GM19395 (cell line): ENCODE results near the gene CCDC12.

Experiments
- ATAC-seq: cut with Tn5 transposase; IDR thresholded peaks from one replicate; pipeline ENCODE4 v1.9.1; 2021; ENCODE audit warnings: mild to moderate bottlenecking, moderate library complexity; ENCODE audit not compliant: unreplicated experiment

CCDC12 gene

GRCh38 chr3:46960081-46960701, 16.4 kb downstream of the CCDC12 start:
- ATAC-seq, result no peak

- no peak for ATAC-seq
Observed at GRCh38 chr3:46959161-46959511, 17.4 kb downstream of the CCDC12 start.

GRCh38 chr3:46958467-46959160, 17.9 kb downstream of the CCDC12 start:
- no peak for ATAC-seq

DNA sequence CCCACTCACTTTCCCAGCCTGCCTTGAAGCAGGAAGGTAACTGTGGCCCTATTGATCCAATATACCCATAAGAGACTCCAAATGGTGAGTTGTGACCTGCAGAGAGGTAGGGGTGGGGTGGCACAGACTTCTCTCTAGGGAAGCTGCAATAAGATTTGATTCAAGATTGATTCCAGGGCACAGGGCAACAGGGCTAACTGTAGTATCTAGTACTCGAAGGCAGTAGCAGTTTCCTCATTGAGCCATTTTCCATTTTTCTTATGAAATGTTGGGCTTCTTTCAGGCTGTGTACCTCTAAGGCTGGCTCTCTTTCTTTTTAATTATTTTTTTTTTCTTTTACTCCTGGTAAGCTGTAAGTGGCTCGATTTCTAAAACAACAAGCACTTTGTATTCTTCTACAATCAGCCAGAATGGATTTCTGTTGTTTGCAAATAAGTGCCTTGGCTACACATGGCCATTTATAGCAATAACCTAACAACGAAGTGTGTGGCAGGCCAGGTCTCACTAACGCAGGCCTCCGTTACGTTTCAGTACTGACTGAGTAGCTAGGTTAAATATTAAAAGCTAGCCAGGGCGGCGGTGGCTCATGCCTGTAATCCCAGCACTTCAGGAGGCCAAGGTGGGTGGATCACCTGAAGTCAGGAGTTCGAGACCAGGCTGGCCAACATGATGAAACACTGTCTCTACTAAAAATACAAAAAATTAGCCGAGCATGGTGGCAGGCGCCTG, 19.3 kb downstream of the CCDC12 start:
- ATAC-seq, result no peak

- ATAC-seq, result no peak
Observed at GRCh38 chr3:46955801-46956259, 20.7 kb downstream of the CCDC12 start.

GRCh38 chr3:46955157-46955556, 21.4 kb downstream of the CCDC12 start:
- ATAC-seq, result no peak

DNA sequence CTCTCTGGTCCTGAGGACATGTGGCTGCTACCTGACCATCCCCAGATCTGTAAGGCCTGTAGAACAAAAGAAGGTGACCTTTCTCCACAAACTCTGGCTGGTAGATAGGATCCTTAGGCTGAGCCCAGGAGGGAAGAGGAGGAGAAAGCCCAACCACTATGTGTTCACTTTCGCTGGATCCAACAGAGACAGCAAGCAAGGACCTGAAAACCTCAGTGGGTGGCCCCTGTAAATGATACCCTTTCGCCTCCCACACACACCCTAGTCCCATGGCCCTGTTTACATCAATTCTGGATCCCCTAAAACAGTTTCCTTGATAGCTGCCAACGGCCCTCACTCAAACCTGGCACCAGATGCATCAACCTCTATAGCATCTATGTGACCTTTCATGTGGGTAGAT, 22.4 kb downstream of the CCDC12 start:
- ATAC-seq, result no peak

DNA sequence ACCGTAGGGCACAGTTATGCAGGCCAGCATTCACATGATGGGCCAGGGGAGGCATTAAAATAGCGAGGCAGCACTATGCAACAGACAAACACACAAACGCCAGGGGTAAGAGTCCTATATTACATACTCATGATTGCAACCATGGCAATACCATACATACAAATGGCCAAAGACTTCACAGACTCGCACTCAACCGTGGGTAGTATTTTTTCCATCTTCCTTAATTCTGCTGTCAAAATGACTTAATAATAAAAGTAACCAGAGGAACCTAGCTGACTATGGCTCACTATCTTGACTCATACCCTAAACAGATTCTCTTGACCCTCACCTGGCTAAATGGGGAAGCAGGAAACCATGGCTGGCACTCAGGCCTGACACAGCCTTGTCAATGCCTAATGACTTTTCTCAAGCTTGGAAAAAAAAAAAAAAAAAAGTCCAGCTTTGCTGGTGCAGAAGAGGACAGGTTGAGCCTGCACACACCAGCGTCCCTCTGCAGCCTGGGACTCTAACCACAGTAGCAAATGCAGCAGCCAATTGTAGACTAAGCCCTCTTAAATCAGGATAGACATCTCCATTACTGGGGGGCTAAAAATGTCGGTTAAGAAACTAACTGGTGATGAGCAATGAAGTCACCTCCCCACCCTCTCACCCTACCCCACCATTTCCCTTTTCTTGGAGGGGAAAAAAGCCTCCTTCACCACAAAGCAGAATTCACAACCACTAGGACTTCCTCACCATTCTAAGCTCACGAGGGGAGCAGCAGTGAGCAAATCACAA, 23.1 kb downstream of the CCDC12 start:
- ATAC-seq, result no peak

- no peak for ATAC-seq
Observed at GRCh38 chr3:46952813-46953212, 23.7 kb downstream of the CCDC12 start.

DNA sequence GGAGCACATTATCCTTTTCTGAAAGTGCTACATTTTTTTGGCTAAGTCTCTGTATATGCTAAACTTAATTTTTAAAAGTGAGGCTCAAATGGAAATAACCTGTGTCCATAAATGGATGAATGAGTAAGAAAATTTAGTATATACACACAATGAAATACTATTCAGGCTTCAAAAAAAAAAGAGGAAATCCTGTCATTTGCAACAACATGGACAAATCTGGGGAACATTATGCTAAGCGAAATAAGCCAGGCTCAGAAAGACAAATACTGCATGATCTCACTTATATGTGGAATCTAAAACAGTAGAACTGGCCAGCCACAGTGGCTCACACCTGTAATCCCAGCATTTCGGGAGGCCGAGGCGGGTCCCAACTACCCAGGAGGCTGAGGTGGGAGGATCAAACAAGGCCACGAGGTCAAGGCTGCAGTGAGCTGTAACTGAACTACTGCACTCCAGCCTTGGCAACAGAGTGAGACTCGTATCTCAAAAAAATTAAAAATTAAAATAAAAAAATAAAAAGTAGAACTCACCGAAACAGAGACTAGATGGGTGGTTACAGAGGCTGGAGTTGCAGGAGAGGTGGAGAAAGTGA, 25.8 kb downstream of the CCDC12 start:
- no peak for ATAC-seq

- ATAC-seq, result no peak
Observed at GRCh38 chr3:46950177-46950576, 26.4 kb downstream of the CCDC12 start.

DNA sequence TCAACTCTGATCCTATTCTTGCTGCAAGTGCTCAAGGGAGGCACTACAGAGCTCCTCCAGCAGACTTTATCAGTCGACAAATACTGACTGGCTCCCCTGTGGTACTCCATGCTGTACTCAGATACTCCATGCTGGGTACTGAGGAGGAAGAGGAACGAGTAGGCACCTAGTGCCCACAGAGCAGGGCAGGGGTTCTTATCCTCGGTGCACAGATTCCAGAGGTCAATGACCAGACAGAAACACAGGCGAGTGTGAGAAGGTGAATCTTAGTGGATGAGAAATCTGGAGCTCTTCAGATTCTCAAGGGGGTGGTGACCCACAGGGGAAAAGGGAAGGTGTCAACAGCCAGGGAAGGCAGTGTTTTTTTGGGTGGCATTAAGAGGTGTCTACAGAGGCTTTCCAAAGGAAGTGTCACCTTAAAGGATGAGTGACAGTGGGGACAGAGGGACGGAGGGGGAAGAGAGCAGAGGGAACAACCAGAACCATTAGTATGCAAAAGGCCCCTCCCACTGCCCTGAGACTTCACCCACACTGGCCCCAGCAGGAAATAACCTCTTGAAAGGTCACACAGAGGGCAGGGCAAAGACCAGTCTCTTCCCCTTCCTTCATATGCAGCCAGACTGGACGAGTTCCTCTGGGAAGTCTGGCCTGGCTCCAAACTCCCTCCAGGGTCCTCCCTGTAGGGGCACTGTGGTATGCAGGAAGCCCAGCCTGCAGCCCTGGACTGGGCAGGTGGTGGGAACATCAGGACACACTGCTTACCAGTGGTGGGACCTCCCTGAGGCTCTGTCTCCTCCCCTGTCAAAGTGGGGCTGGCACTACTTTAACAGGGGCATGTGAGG, 27.5 kb downstream of the CCDC12 start:
- ATAC-seq, result peak; percentile 51

GRCh38 chr3:46947981-46948791, 28.4 kb downstream of the CCDC12 start:
- no peak for ATAC-seq

DNA sequence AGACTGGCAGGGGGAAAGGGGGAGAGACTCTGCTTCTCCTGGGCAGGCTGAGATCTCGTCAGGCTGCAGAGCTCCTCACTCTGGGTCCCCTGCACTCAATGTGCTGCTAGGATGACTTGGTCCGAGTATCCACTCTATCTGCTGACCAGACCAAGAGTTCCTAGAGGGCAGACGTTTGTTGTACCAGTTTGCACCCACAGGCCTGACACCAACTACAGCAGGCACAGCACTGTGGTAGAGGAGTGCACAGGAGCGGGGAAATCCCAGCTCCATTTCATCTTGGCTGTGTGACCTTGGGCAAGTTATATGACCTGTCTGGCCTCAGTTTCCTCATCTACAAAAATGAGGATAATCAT, 29.0 kb downstream of the CCDC12 start:
- no peak for ATAC-seq

GRCh38 chr3:46946856-46947545, 29.5 kb downstream of the CCDC12 start:
- ATAC-seq, result no peak

DNA sequence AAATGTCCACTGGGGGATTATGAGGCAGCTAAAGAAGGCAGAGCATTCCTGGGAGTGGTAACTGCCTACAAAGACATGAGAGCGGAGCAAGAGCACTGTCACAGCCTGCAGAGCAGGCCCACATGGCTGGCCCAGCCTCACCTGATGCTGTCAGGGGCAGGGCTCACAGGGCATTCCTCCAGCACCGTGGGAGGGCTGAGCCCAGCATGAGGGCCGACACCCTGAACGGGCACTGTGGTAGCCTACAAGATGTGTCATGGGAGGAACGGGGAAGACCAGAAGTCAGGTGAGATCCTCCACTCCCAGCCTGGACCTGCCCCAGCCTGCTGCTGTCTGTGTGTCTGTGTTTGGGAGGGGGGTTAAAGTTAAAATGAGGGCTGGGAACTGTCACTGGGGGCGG, 30.1 kb downstream of the CCDC12 start:
- no peak for ATAC-seq

- no peak for ATAC-seq
Observed at GRCh38 chr3:46944191-46944590, 32.4 kb downstream of the CCDC12 start.

DNA sequence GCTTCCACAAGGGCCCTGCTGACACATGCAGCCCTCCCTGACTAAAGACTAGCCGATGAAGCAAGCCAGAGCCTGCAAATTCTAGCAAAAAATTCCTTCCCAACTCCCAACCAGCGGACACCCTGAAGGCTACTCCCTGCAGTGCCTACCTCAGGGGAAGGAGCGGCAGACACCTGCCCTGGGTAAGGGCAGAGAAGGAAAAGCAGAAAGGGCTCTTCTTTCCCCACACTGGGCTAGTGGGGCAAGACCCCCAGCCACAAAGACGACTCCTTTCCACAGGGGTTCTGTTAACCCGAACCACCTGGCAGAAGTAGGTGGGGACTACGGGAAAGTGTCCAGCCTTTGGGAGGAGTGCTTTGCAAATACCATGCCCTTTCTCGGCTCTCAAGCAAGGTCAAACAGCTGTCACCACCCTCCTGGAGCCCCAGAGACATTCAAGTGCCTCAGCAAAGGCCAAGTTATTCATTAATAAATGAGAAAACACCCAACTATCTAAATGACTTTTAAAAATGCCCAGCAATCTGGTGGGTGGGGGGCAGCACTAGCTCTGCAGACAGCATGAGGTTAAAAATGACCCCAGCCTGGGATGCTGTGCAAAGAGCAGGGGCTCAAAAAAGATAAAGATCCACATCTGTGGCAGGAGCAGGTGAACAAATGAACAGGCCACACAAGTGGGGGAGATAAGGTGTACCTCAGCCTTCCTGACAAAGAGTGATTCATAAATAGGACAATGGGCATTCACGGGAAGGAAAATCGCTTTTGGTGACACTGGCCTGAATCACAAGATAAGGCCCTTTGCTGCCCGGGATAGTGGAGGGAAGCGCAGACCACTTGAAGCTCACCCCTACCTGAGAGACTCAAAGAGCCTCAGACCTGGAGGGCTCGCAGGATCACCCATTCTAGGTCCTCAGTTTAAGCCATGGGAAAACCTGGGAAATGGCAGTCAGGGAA, 33.0 kb downstream of the CCDC12 start:
- peak; percentile 52 for ATAC-seq
